GM11168 (cell line): ENCODE data around the gene SLC35B2.

Source experiments
- in situ Hi-C: fragments of 300-500 bp; cut with MboI; formaldehyde crosslinking; loops from one replicate; pipeline ENCODE4 v1.12.0; 2022; ENCODE audit warnings: low sequenced_read_pairs; ENCODE audit not compliant: unreplicated experiment

SLC35B2 gene

DNA sequence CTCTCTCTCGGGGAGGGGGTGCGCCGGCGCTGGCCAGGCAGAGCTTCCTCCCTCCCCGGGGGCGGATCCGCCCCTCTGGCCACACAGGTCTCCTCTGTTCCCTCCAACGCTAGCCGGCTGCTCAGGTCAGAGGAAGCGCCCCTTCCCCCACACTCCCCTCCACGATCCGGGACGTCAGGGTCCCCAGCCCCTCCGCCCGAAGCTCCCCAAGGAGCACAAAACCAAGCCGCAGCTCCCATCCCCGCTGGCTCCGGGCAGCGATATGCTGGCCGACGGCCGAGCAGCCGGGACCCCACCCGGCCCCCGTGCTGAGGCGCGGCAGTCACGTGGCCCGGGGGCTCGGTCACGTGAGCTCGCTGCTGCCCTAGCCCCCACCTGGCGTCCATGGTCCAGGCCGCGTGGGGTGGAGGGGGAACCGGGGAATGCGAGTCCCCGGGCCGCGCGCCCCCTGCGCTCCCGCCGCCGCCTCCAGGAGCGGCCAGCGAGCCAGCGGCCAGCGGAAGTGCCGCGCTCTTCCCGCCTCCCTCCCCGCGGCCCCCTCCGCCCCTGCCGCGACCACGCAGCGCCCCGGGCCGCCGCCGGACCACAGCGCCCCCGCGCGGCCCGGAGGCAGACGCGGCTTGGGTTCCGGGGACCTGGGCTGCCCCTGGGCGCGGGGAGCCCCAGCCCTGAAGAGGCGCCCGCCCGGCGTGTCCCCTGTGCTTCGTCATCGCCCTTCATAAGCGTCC lies at the start of gene SLC35B2:
SLC35B2 (minus strand) TSS at position 504 of the 728 bp plus-strand sequence; CDS start at position 386, 118 bp downstream.
- in situ Hi-C loops = no loop called here

GRCh38 chr6:44306710-44307109 lies 49.4 kb upstream of the SLC35B2 start:
- in situ Hi-C loops = loop anchor here (25.0 kb wide), 1 partner anchor 1881 kb away; no protein-coding TSS in a partner anchor

GRCh38 chr6:44305200-44305725 lies 47.9 kb upstream of the SLC35B2 start:
- in situ Hi-C loops = loop anchor here (25.0 kb wide), 1 partner anchor 1882 kb away; no protein-coding TSS in a partner anchor

DNA sequence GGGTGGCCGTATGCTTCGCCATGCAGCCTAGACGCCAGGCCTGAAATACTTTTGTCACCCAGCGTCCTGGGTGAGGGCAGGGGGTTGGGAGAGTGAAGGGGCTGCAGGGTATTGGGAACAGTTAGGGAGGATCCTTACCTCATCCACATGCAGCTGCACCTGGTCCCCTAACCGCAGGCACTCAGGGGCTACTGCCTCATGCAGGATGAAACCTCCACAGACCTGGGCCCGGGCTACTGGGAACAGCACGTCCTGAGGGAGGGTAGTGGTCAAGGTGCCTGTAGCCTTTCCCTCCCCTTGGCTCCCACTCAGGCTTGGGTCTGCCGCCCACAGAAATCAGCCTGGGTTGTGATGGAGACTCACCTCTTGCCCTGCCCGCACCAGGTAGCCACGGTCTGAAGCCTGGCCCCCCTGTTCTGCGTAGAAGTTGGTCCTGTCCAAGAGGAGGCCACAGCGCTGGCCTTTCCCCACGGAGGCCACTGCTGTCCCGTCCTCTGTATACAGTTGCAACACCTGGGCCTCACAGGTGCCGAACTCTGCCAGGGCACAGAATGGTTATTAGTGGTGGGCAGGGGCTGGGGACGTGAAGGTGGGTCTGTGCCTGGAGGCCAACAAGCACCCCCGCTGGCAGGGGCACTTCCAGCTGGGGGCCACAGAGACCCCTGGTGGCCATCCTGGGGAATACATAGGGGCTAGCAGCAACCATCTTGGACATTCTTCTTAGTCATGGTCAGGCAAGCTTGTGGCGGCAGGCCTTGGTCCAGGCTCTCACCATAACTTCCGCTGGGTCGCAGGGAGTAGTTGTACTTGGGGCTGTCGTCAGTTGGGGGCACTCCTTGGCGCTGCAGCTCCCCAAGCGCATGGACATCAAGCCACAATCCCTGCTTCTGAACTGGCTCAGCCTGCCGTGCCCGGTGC lies 47.2 kb upstream of the SLC35B2 start:
- in situ Hi-C loops = loop anchor here (25.0 kb wide), 1 partner anchor 1883 kb away; no protein-coding TSS in a partner anchor

DNA sequence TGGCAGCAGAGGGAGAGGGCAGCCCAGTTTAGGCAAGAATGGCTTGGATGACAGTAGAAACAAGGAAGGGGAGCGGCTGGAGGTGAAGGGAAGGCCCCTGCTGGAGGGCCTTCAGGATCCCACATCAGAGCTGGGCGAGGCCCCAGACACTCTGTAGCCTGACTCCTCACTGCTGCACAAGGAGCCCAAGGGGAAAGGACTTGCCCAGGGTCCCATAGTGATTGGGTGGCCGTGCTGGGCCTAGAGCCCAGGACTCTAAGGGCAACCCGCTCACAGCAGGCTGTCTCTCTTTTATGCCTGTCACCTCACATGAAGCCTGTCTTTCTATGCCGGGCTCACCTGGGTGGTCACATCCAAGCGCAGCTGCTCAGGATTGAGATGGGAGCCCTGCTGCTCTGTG lies 46.5 kb upstream of the SLC35B2 start:
- in situ Hi-C loops = loop anchor here (25.0 kb wide), 1 partner anchor 1883 kb away; no protein-coding TSS in a partner anchor

DNA sequence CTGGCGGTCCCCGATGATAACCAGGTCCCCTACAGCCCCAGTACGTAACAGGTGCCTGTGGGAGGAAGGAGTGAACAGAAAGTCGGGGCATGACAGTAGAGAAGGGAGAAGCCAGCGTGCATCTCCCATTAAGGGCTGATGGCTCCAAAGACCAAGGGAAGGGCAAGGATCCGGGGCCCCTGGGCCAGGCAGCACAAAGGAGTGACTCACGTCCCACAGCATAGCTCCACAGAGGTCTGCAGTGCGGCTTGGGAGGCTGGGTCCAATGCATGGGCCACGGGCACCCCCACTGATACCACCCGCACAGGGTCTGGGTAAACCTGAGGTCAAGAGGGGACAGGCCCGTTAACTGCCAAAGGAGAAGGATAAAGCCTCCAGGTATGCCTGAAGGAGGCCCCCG lies 45.5 kb upstream of the SLC35B2 start:
- in situ Hi-C loops = loop anchor here (25.0 kb wide), 1 partner anchor 1884 kb away; no protein-coding TSS in a partner anchor

- in situ Hi-C loops = loop anchor here (25.0 kb wide), 1 partner anchor 1885 kb away; no protein-coding TSS in a partner anchor
Measured at GRCh38 chr6:44301782-44302564, 44.6 kb upstream of the SLC35B2 start.

DNA sequence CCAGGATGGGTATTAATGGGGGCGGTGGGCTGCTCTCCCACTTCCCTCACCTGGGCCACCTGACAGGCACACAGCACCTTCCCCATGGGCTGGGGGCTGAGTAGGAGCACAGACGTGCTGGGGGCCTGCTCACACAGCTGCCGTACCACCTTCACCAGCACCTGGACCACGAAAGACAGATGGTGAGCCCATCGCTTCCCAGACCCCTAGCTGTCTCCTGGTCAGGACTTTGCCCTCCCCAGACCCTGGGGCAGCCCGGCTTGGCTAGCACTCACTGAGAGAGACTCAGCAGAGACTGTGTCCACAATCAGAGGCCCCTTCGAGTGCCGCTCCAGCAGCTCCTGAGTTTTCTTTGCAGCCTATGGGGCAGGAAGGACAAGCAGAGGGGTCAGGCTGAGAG lies 43.8 kb upstream of the SLC35B2 start:
- in situ Hi-C loops = loop anchor here (25.0 kb wide), 1 partner anchor 1886 kb away; no protein-coding TSS in a partner anchor

- in situ Hi-C loops = loop anchor here (25.0 kb wide), 1 partner anchor 1887 kb away; no protein-coding TSS in a partner anchor
Measured at GRCh38 chr6:44300292-44300823, 43.0 kb upstream of the SLC35B2 start.

- in situ Hi-C loops = no loop called here
Measured at GRCh38 chr6:44298864-44299263, 41.5 kb upstream of the SLC35B2 start.

GRCh38 chr6:44298055-44298803 lies 40.9 kb upstream of the SLC35B2 start:
- in situ Hi-C loops = no loop called here

GRCh38 chr6:44297063-44298038 lies 40.0 kb upstream of the SLC35B2 start:
- in situ Hi-C loops = no loop called here

GRCh38 chr6:44294832-44295791 lies 37.8 kb upstream of the SLC35B2 start:
- in situ Hi-C loops = no loop called here

DNA sequence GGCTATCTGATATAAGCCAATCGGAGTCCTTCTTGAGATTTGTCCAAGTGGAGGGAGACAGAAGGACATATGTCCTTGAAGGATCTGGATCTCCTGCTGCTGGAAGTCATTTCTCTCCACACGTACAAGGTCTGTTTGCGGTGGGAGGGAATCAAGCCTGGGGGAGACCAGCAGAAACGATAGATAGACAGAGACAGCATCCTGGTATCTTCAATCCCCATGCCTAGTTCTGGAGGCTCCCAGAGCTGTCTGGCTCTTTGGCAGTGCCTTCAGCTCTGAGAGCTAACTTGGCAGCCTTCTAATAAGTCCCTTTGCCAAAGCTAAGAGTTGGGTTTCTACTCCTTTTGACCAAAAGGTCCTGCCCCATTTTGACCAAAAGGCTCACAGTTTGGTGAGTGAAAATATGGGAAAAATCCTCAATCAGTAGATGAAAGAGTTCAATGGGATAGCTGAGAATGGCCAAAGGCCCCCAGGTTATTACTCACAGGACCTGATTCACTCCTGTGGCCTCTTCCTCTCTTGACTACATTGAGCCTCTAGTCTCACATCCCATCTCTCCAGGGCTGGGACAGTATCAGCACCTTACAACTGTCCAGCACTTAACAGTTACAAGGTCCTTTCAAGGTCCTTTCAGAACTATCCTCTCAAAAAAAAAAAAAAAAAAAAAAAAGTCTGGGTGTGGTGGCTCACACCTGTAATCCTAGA lies 35.5 kb upstream of the SLC35B2 start:
- in situ Hi-C loops = no loop called here

DNA sequence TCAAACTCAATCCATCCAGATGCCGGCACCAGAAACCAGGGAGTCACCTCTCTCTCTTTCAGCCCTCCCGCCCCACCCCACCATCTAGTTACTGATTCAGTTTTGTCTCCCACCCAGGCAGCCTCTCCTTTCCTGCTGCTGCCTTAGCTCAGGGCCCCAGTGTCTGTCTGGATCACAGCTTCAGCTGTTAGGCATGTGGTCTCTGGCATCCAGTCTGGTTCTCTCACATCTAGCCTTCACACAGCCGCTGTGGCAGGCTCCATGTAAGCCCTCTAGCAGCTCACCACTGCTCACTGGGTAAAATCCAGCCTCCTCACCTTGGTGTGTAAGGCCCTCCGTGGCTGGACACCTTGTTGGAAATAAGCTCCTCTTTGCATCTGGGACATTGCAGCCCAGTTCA lies 34.5 kb upstream of the SLC35B2 start:
- in situ Hi-C loops = no loop called here

- in situ Hi-C loops = no loop called here
Measured at GRCh38 chr6:44289726-44290260, 32.5 kb upstream of the SLC35B2 start.
